Loucy (cell line): ENCODE data around the gene COL2A1.

Source experiments
- EZH2phosphoT487 ChIP-seq: fragments of 200-600 bp; IDR thresholded peaks from 2 replicates; pipeline ENCODE4 v1.6.1; 2018; ENCODE audit warnings: antibody characterized with exemption, mild to moderate bottlenecking, moderate library complexity, borderline replicate concordance
- TF ChIP-seq, protein P1 (sequence below): fragments of 200-600 bp; sonication (generic); conservative IDR thresholded peaks from 2 replicates; pipeline ENCODE4 v1.5.1; 2014; ENCODE audit warnings: mild to moderate bottlenecking, antibody characterized with exemption, low read length

DNA sequence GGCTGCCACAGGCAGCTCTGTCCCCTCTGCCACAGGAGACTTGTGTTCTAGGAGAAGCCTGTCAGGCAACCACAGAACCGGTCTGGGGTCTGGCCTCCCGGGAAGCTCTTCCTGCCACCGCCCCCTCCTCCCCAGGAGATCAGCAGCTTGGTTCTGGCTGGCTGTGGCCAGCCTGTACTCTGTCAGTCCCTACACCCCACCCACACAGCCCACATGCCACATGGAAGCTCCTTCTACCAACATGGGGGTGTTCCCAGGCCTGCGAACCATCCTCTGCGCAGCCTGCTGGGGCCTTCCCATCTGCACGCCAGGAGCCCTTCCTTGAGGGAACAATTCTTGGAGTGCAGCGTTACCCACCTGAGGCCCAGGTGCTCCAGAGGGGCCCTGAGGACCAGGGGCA lies 24.1 kb downstream of the COL2A1 start:
- TF ChIP-seq, protein P1, sequence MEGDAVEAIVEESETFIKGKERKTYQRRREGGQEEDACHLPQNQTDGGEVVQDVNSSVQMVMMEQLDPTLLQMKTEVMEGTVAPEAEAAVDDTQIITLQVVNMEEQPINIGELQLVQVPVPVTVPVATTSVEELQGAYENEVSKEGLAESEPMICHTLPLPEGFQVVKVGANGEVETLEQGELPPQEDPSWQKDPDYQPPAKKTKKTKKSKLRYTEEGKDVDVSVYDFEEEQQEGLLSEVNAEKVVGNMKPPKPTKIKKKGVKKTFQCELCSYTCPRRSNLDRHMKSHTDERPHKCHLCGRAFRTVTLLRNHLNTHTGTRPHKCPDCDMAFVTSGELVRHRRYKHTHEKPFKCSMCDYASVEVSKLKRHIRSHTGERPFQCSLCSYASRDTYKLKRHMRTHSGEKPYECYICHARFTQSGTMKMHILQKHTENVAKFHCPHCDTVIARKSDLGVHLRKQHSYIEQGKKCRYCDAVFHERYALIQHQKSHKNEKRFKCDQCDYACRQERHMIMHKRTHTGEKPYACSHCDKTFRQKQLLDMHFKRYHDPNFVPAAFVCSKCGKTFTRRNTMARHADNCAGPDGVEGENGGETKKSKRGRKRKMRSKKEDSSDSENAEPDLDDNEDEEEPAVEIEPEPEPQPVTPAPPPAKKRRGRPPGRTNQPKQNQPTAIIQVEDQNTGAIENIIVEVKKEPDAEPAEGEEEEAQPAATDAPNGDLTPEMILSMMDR: no peak
- TF ChIP-seq EZH2phosphoT487: no peak
